AG09309 (cell line): ENCODE results near the gene TNFSF18.

Experiments
- DNase-seq: peaks from one replicate; pipeline ENCODE4 v3.0.0-alpha.2; 2010; ENCODE audit warnings: low read depth
- H3K4me3 ChIP-seq: 2 replicates; pipeline ENCODE4 v1.5.1; 2011; ENCODE audit warnings: mild to moderate bottlenecking, low read depth, low read length, moderate library complexity; ENCODE audit not compliant: control insufficient read depth
- TF ChIP-seq, protein P1 (sequence below): IDR thresholded peaks from 2 replicates; pipeline ENCODE4 v1.5.1; 2011; ENCODE audit warnings: mild to moderate bottlenecking, low read depth, low read length, inconsistent platforms; ENCODE audit not compliant: insufficient read depth, control insufficient read depth; ENCODE audit errors: missing control alignments

TNFSF18 gene

DNA sequence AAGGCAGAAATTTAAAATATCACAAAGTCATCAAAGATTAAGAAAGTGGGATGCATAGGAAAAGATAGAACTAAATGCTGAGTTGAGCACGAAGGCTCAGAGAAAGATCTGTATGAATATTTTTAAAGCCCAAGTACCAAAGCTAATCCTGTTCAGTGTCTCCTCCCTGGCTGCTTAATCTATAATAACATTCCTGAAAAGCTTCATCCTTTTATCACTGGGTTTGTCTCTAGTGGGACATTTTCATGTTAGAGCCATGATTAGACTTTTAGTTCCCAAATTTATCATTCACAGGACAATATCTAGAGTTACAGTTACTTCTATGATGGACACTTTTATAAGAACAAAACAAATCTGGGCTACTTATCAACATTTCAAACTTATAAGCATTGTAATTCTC, 38.6 kb downstream of the TNFSF18 start:
- TF ChIP-seq, protein P1, sequence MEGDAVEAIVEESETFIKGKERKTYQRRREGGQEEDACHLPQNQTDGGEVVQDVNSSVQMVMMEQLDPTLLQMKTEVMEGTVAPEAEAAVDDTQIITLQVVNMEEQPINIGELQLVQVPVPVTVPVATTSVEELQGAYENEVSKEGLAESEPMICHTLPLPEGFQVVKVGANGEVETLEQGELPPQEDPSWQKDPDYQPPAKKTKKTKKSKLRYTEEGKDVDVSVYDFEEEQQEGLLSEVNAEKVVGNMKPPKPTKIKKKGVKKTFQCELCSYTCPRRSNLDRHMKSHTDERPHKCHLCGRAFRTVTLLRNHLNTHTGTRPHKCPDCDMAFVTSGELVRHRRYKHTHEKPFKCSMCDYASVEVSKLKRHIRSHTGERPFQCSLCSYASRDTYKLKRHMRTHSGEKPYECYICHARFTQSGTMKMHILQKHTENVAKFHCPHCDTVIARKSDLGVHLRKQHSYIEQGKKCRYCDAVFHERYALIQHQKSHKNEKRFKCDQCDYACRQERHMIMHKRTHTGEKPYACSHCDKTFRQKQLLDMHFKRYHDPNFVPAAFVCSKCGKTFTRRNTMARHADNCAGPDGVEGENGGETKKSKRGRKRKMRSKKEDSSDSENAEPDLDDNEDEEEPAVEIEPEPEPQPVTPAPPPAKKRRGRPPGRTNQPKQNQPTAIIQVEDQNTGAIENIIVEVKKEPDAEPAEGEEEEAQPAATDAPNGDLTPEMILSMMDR = no peak
- no peak overlapping the region for H3K4me3 ChIP-seq
- no peak for DNase-seq

- no peak overlapping the region for H3K4me3 ChIP-seq
- no peak for DNase-seq
- TF ChIP-seq, protein P1 = no peak
These were observed 41.1 kb downstream of the TNFSF18 start for GRCh38 chr1:173009597-173009996.

DNA sequence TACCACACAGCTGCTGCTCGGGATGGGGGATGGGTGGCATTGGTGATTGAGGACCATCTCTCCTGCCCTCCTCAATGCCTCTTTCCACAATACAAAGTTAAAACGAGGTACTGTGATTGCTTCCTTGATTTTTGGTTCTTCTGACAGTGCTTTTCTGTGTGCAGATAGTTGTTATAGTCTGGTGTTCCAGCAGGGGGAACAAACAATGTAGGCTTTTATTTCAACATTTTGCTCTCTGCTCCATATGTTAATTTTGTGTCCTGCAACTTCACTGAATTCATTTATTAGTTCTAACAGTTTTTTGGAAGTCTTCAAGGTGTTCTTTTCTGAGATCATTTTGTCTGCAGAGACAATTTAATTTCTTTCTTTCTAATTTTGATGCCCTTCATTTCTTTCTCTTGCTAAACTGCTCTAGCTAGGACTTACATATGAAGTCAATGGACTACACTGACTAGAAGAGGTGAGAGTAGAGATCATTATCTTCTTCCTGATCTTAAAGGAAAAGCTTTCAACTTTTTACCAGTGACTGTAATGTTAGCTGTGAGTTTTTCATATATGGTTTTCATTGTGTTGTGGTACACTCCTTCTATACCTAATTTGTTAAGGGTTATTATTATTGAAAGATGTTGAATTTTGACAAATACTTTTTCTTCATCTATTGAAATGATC, 45.4 kb downstream of the TNFSF18 start:
- H3K4me3 ChIP-seq = no peak overlapping the region
- TF ChIP-seq, protein P1 = no peak
- DNase-seq = no peak

- H3K4me3 ChIP-seq = no peak overlapping the region
- TF ChIP-seq, protein P1 = no peak
- peak; percentile 90 for DNase-seq
These were observed 47.6 kb downstream of the TNFSF18 start for GRCh38 chr1:173002891-173003838.

DNA sequence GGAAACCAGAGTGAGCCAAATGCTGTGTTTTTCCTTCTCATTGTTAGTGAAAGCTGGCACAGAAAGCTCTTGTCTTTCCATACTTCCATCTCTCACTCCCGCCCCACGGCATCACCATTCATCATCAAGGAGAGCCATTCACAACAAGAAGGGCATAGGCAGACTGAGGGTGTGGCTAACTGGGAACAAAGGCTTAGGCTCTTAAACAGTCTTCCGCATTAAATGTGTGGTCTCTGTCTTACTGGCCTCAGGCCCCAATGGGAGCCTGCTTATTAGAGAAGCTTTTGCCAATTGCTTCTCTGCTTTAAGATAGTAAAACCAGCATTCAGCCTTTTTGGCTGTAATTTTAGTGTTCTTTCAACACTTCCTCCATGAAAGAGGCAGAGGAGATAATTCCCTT, 51.4 kb downstream of the TNFSF18 start:
- no peak for DNase-seq
- H3K4me3 ChIP-seq = no peak overlapping the region
- TF ChIP-seq, protein P1 = no peak

GRCh38 chr1:172997941-172998361, 52.8 kb downstream of the TNFSF18 start:
- peak; percentile 91 for DNase-seq
- H3K4me3 ChIP-seq = no peak overlapping the region
- TF ChIP-seq, protein P1 = no peak
